ENCODE results near the gene ZNF653. TPM values are rescaled to one million over a fixed set of nuclear protein-coding genes. Genes with fewer than 3 reads are reported as not detected.
A peak's percentile ranks its signal among the peaks of the same experiment; 100 is the strongest.
"Not testable (repeated sequence)": the region's sequence is repeated elsewhere in the genome, so short reads cannot be mapped to it uniquely, and the experiment has no call there.

The ZNF653 gene
- total RNA-seq, 1 donor from 2014 or later: 19.4 TPM

- peaks cover 51% of the 10 kb centered on the region for H3K36me3 Mint-ChIP-seq (ENCODE audit: low read depth)
- H3K27ac Mint-ChIP-seq: no peak overlapping the region
- no peaks in the 10 kb centered on the region for H3K4me1 Mint-ChIP-seq (ENCODE audit: low read depth)
- H3K9me3 Mint-ChIP-seq: no peaks in the 10 kb centered on the region
- intact Hi-C loops (cut with micrococcal nuclease): loop anchor here (5.0 kb wide), 1 partner anchor 153 kb away; no protein-coding TSS in a partner anchor
- DNase-seq (ENCODE audit: low spot score): no peak
- H3K27me3 Mint-ChIP-seq (ENCODE audit: low read depth): no peaks in the 10 kb centered on the region
- no peak overlapping the region for H3K4me3 Mint-ChIP-seq (ENCODE audit: low read depth)
Observed at GRCh38 chr19:11445141-11445540, 60.5 kb downstream of the ZNF653 start.

- Mint-ChIP-seq H3K4me1 (ENCODE audit: low read depth) (no peaks in the 10 kb centered on the region), H3K36me3 (ENCODE audit: low read depth) (peaks cover 49% of the 10 kb centered on the region), H3K4me3 (ENCODE audit: low read depth) (no peak overlapping the region), H3K27ac (no peak overlapping the region), H3K9me3 (no peaks in the 10 kb centered on the region), H3K27me3 (ENCODE audit: low read depth) (no peaks in the 10 kb centered on the region)
- no peak for DNase-seq (ENCODE audit: low spot score)
- intact Hi-C loops (cut with micrococcal nuclease): no loop called here
Observed at GRCh38 chr19:11444059-11444458, 61.6 kb downstream of the ZNF653 start.

- no peak overlapping the region for H3K27ac Mint-ChIP-seq
- peak overlapping the region; percentile 71 for H3K4me3 Mint-ChIP-seq (ENCODE audit: low read depth)
- peaks cover 7% of the 10 kb centered on the region for H3K4me1 Mint-ChIP-seq (ENCODE audit: low read depth)
- peaks cover 55% of the 10 kb centered on the region for H3K36me3 Mint-ChIP-seq (ENCODE audit: low read depth)
- H3K27me3 Mint-ChIP-seq (ENCODE audit: low read depth): no peaks in the 10 kb centered on the region
- no peak for DNase-seq (ENCODE audit: low spot score)
- no peaks in the 10 kb centered on the region for H3K9me3 Mint-ChIP-seq
- intact Hi-C loops (cut with micrococcal nuclease): no loop called here
Observed at GRCh38 chr19:11437955-11438354, 67.7 kb downstream of the ZNF653 start.

GRCh38 chr19:11435833-11436313 is 69.8 kb downstream of the ZNF653 start:
- Mint-ChIP-seq H3K27ac (peak overlapping the region; percentile 89), H3K9me3 (no peaks in the 10 kb centered on the region), H3K27me3 (ENCODE audit: low read depth) (no peaks in the 10 kb centered on the region), H3K4me1 (ENCODE audit: low read depth) (peaks cover 7% of the 10 kb centered on the region), H3K36me3 (ENCODE audit: low read depth) (peaks cover 42% of the 10 kb centered on the region), H3K4me3 (ENCODE audit: low read depth) (peak overlapping the region; percentile 96)
- intact Hi-C loops (cut with micrococcal nuclease): loop anchor here (1.0 to 2.0 kb wide), 7 partner anchors 46 to 565 kb away; partner anchors contain the start of genes CARM1, ECSIT, SWSAP1 and ZNF653
- DNase-seq (ENCODE audit: low spot score): peak; percentile 18

GRCh38 chr19:11435057-11435832 is 70.4 kb downstream of the ZNF653 start, which contains the start of the genes ODAD3 and PRKCSH:
Gene ODAD3 (minus strand): TSS chr19:11435121. CDS start chr19:11435016, 105 bp downstream.
Gene PRKCSH (plus strand): TSS chr19:11435635. CDS start chr19:11436118, 483 bp downstream.
- H3K4me3 Mint-ChIP-seq (ENCODE audit: low read depth): peak within 1 kb of the TSS; percentile 96
- intact Hi-C loops (cut with micrococcal nuclease): loop anchor here (1.0 to 2.0 kb wide), 7 partner anchors 47 to 564 kb away; partner anchors contain the start of genes CARM1, ECSIT, SWSAP1 and ZNF653
- H3K27ac Mint-ChIP-seq: peak within 1 kb of the TSS; percentile 89
- H3K36me3 Mint-ChIP-seq (ENCODE audit: low read depth): peaks cover 36% of the 10 kb centered on the region
- no peaks in the 10 kb centered on the region for H3K9me3 Mint-ChIP-seq
- peak; percentile 99 for DNase-seq (ENCODE audit: low spot score)
- no peaks in the 10 kb centered on the region for H3K27me3 Mint-ChIP-seq (ENCODE audit: low read depth)
- peaks cover 7% of the 10 kb centered on the region for H3K4me1 Mint-ChIP-seq (ENCODE audit: low read depth)

- intact Hi-C loops (cut with micrococcal nuclease): loop anchor here (1.0 to 2.0 kb wide), 7 partner anchors 48 to 563 kb away; partner anchors contain the start of genes CARM1, ECSIT, SWSAP1 and ZNF653
- peaks cover 32% of the 10 kb centered on the region for H3K36me3 Mint-ChIP-seq (ENCODE audit: low read depth)
- no peaks in the 10 kb centered on the region for H3K9me3 Mint-ChIP-seq
- DNase-seq (ENCODE audit: low spot score): no peak
- peak overlapping the region; percentile 96 for H3K4me3 Mint-ChIP-seq (ENCODE audit: low read depth)
- no peak overlapping the region for H3K27ac Mint-ChIP-seq
- H3K4me1 Mint-ChIP-seq (ENCODE audit: low read depth): peaks cover 7% of the 10 kb centered on the region
- no peaks in the 10 kb centered on the region for H3K27me3 Mint-ChIP-seq (ENCODE audit: low read depth)
Observed at GRCh38 chr19:11434703-11435056, 71.0 kb downstream of the ZNF653 start.

- H3K4me3 Mint-ChIP-seq (ENCODE audit: low read depth); intact Hi-C loops (cut with micrococcal nuclease); H3K9me3 Mint-ChIP-seq; H3K27me3 Mint-ChIP-seq (ENCODE audit: low read depth); DNase-seq (ENCODE audit: low spot score); H3K4me1 Mint-ChIP-seq (ENCODE audit: low read depth); H3K27ac Mint-ChIP-seq: not testable (repeated sequence)
- peaks cover 26% of the 10 kb centered on the region for H3K36me3 Mint-ChIP-seq (ENCODE audit: low read depth)
Observed at GRCh38 chr19:11433526-11433925, 72.1 kb downstream of the ZNF653 start.

Other genes with a start within 250 kb of the ZNF653 start
- 3.9 and 5.3 TPM in 2 replicates for gene DOCK6, start 243.3 kb downstream of the ZNF653 start, total RNA-seq
- not detected in 2 replicates for gene TSPAN16, start 209.7 kb downstream of the ZNF653 start, total RNA-seq
- 9.3 and 11.6 TPM in 2 replicates for gene RAB3D, start 166.2 kb downstream of the ZNF653 start, total RNA-seq
- 34.0 and 34.9 TPM in 2 replicates for gene TMEM205, start 159.6 kb downstream of the ZNF653 start, total RNA-seq
- 14.6 and 16.3 TPM in 2 replicates for gene CCDC159, start 159.3 kb downstream of the ZNF653 start, total RNA-seq
- gene PLPPR2, start 150.4 kb downstream of the ZNF653 start, total RNA-seq: 2.6 and 3.4 TPM in 2 replicates
- 2.6 and 2.8 TPM in 2 replicates for gene SWSAP1, start 131.2 kb downstream of the ZNF653 start, total RNA-seq
- 10.3 TPM in 2 replicates for gene EPOR, start 121.5 kb downstream of the ZNF653 start, total RNA-seq
- gene RGL3, start 86.5 kb downstream of the ZNF653 start, total RNA-seq: not detected in 2 replicates
- 0.37 TPM in 1 of 2 replicates, not detected in the other for gene ODAD3, start 70.7 kb downstream of the ZNF653 start, total RNA-seq
- gene PRKCSH, start 70.2 kb downstream of the ZNF653 start, total RNA-seq: 282 and 298 TPM in 2 replicates
- gene ELAVL3, start 24.8 kb downstream of the ZNF653 start, total RNA-seq: 0.84 TPM in 1 of 2 replicates, not detected in the other
- gene ECSIT, start 23.3 kb upstream of the ZNF653 start, total RNA-seq: 42.7 and 43.5 TPM in 2 replicates
- not detected in 2 replicates for gene CNN1, start 33.0 kb upstream of the ZNF653 start, total RNA-seq
- 64.1 and 68.3 TPM in 2 replicates for gene ELOF1, start 53.4 kb upstream of the ZNF653 start, total RNA-seq
- gene ACP5, start 71.8 kb upstream of the ZNF653 start, total RNA-seq: 25.4 and 27.0 TPM in 2 replicates
- gene ZNF627, start 91.6 kb upstream of the ZNF653 start, total RNA-seq: 8.3 and 10.9 TPM in 2 replicates
- gene ZNF823, start 233.1 kb upstream of the ZNF653 start, total RNA-seq: 3.6 TPM in 2 replicates